Stimulated activated CD8-positive, alpha-beta memory T cell treated with anti-CD3 and anti-CD28 coated beads, Interleukin-4, amount 100 ng/mL, for 24 hours (primary cell): ENCODE results near the gene MFAP1.
"Not testable (repeated sequence)": the region's sequence is repeated elsewhere in the genome, so short reads cannot be mapped to it uniquely, and the experiment has no call there.

Source experiments
- DNase-seq: peaks from one replicate; pipeline ENCODE4 v3.0.0-alpha.2; 2020; ENCODE audit warnings: low read depth

Gene MFAP1

GRCh38 chr15:43824302-43825246, at the start of gene MFAP1:
TSS of gene MFAP1 (minus strand) at chr15:43824690. CDS start at chr15:43824569, 121 bp downstream.
- DNase-seq: peak; percentile 84

GRCh38 chr15:43873651-43874050, 49.2 kb upstream of the MFAP1 start:
- DNase-seq: no peak

GRCh38 chr15:43872416-43873020, 48.0 kb upstream of the MFAP1 start:
- DNase-seq: no peak

GRCh38 chr15:43871835-43872234, 47.3 kb upstream of the MFAP1 start:
- DNase-seq: no peak

GRCh38 chr15:43868406-43868805, 43.9 kb upstream of the MFAP1 start:
- no peak for DNase-seq

- no peak for DNase-seq
Measured at GRCh38 chr15:43867096-43867495, 42.6 kb upstream of the MFAP1 start.

GRCh38 chr15:43866636-43867035, 42.1 kb upstream of the MFAP1 start:
- not testable (repeated sequence) for DNase-seq

- DNase-seq: no peak
Measured at GRCh38 chr15:43859546-43859945, 35.1 kb upstream of the MFAP1 start.

- no peak for DNase-seq
Measured at GRCh38 chr15:43854801-43855200, 30.3 kb upstream of the MFAP1 start.

- DNase-seq: no peak
Measured at GRCh38 chr15:43852607-43853006, 28.1 kb upstream of the MFAP1 start.

- no peak for DNase-seq
Measured at GRCh38 chr15:43851251-43851650, 26.8 kb upstream of the MFAP1 start.

GRCh38 chr15:43845421-43845820, 20.9 kb upstream of the MFAP1 start:
- DNase-seq: no peak

- not testable (repeated sequence) for DNase-seq
Measured at GRCh38 chr15:43832485-43832884, 8.0 kb upstream of the MFAP1 start.

GRCh38 chr15:43831519-43832052, 7.1 kb upstream of the MFAP1 start:
- not testable (repeated sequence) for DNase-seq

GRCh38 chr15:43830691-43831275, 6.3 kb upstream of the MFAP1 start:
- not testable (repeated sequence) for DNase-seq

GRCh38 chr15:43829951-43830540, 5.6 kb upstream of the MFAP1 start:
- not testable (repeated sequence) for DNase-seq

GRCh38 chr15:43828061-43828657, 3.7 kb upstream of the MFAP1 start:
- no peak for DNase-seq

- peak; percentile 71 for DNase-seq
Measured at GRCh38 chr15:43826508-43827341, 2.2 kb upstream of the MFAP1 start, which contains the start of gene WDR76. TSS of gene WDR76 (plus strand) at chr15:43827002. CDS start at chr15:43827033, 31 bp downstream.

- DNase-seq: no peak
Measured at GRCh38 chr15:43826029-43826507, 1.6 kb upstream of the MFAP1 start.

GRCh38 chr15:43825305-43825704, 815 bp upstream of the MFAP1 start:
- not testable (repeated sequence) for DNase-seq

- no peak for DNase-seq
Measured at GRCh38 chr15:43821505-43821904, 3.0 kb downstream of the MFAP1 start.
